ENCODE results near the gene RCAN2.

DNA sequence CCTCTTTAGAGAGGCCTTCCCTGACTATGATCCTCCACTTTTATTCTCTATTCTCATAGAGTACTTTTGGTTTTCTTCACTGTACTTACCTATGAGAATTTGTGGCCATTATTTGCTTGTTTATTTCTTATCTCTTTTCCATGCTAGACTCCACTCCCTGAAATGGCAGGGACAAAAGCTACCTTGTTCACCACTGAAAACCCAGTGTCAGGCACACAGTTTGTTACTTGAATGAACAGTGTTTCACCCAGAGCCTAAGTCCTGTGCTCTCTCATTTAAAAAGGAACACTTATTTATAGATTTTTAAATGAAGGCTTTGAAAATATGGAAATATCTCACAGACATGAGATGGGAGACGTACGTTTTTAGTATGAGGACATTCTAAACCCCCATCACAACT is 272.8 kb downstream of the RCAN2 start:
- no peak for TF ChIP-seq POLR2A (IDR thresholded peaks at IDR 0.05; ENCODE audit: low read depth, low read length)
- TF ChIP-seq POLR2AphosphoS5 (IDR thresholded peaks at IDR 0.05; ENCODE audit: low read depth, low read length), result no peak
- TF ChIP-seq TAF1 (IDR thresholded peaks at IDR 0.05; ENCODE audit: borderline replicate concordance, low read depth, low read length), result no peak

Measured in GM12892 (cell line).